ENCODE data around the gene SYPL1.

SYPL1 gene

DNA sequence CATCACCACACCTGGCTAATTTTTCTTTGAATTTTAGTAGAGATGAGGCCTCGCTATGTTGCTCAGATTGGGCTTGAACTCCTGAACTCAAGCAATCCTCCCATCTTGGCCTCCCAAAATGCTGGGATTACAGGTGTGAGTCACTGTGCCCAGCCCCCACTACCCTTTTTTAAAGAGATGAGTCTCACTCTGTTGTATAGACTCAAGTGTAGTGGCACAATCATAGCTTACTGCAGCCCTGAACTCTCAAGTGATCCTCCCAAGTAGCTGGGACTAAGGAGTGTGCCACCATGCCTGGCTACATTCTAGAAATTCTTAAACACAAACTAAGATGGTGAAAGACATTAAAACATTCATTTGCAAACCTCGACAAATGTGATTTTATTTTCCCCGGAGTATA, 12.6 kb downstream of the SYPL1 start:
- no peak overlapping the region for H3K27ac ChIP-seq
- no peak for DNase-seq (ENCODE audit: low read depth, low spot score)

DNA sequence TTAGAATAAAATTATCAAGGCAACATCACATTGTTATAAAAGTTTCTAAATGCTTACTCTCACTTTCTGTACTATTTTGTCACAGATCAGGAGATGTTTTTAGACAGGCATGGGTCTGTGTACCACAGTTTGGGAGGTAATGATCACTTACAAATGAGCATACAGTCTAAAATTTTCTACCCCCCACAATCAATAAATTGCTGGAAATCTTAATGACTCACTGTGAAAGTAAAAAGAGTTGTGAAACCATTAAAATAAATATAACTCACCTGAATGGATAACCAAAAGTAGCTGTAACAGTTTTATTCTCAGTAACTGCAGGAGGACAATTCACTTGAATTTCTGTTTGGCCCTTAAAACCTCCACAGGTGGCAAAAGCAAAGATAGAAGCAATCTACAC, 13.2 kb downstream of the SYPL1 start:
- H3K27ac ChIP-seq, result no peak overlapping the region
- no peak for DNase-seq (ENCODE audit: low read depth, low spot score)

DNA sequence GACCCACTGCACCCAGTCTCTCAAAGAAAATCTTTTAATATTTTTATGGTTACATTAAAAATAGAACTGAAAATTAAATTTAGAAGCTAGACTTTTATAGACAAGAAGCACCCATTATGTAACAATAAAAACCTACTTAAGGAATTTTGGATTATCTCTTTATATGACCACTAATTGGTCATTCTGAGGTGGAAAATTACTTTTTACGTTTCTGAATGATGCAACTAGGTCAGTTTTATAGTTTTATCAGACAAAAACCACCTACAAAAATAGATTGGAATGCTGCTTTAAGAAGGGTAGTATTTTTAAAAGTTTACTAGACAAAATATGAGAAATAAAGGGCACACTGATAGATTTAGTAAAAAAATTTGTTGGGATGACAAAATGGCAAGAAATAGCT, 16.5 kb downstream of the SYPL1 start:
- no peak overlapping the region for H3K27ac ChIP-seq
- DNase-seq (ENCODE audit: low read depth, low spot score), result no peak

DNA sequence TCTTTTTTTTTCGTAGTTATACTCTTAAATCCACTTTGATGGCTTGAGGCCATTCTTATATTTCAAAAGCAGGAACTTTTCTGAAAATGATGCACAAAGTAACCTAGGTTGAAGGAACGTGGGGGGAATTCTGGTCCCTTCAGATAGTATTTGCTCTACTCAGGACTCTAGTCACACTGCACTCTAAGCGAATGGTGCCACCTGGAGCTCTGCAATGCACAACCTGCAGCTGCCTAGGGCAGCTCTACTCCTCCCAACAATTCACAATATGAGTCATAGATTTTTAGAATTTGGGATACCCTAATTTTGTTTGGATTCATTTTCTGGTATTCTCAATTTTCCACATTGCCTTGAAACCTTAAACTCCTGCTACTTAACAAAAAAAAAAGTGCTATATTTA, 17.3 kb downstream of the SYPL1 start:
- H3K27ac ChIP-seq, result no peak overlapping the region
- DNase-seq (ENCODE audit: low read depth, low spot score), result no peak

DNA sequence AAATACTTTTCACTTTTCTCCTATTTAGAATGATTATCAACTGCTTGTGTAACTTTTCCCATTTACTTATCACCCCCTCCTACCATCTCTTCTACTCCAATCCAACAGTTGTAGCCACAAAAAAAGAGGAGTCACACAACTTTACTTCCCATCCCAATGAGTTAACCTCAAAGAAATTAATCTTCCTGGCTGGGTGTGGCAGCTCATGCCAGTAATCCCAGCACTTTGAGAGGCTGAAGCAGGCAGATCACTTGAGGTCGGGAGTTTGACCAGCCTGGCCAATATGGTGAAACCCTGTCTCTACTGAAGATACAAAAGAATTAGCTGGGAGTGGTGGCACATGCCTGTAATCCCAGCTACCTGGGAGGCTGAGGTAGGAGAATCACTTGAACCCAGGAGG, 19.9 kb downstream of the SYPL1 start:
- H3K27ac ChIP-seq, result no peak overlapping the region
- DNase-seq (ENCODE audit: low read depth, low spot score), result no peak

DNA sequence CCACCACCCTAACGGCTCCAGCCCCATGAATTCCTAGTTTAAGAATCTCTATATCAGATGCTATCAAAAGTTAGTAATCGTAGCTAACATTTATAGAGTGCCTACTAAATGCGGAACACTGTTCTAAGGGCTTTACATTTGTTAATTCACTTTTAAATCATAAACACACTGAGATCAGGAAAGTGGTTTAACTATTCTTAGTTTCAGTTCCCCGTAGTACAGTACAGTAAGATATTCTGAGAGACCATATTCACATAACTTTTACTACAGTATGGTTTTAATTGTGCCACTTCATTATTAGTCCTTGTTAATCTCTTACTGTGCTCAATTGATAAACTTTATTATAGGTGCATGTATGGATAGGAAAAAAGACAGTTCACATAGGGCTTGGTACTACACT, 22.5 kb downstream of the SYPL1 start:
- no peak overlapping the region for H3K27ac ChIP-seq
- DNase-seq (ENCODE audit: low read depth, low spot score), result no peak

DNA sequence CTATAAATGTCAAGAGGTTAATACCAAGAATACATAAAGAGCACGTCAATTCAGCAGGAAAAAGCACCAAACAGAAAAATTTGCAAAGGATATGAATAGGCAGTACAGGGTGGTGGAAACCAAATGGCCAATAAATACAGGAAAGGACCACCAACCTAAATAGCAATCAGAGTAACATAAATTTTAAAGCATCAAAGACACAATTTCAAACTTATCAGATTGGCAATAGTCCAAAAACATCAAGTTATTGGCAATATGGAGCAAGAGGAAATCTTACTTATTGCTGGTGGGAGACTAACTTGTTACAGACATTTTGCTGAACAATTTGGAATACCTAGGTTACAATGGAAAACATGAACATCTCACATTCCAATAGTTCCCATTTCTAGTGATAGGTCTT, 24.1 kb downstream of the SYPL1 start:
- DNase-seq (ENCODE audit: low read depth, low spot score), result no peak

DNA sequence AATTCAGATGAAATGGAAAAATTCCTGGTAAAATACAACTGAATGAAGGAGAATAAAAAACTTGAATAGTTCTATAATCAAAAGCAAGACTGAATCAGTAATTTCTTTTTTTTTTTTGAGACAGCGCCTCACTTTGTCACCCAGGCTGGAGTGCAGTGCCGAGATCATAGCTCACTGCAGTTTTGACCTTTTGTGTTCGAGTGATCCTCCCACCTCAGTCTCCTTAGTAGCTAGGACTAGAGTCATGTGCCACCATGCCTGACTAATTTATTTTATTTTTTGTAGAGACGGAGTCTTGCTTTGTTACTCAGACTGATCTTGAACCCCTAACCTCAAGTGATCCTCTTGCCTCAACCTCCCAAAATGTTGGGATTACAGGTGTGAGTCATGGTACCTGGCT, 26.1 kb downstream of the SYPL1 start:
- no peak for DNase-seq (ENCODE audit: low read depth, low spot score)
- H3K27ac ChIP-seq, result no peak overlapping the region

More for the DNA sequence above, 24.1 kb downstream of the SYPL1 start:
- no peak overlapping the region for H3K27ac ChIP-seq

DNA sequence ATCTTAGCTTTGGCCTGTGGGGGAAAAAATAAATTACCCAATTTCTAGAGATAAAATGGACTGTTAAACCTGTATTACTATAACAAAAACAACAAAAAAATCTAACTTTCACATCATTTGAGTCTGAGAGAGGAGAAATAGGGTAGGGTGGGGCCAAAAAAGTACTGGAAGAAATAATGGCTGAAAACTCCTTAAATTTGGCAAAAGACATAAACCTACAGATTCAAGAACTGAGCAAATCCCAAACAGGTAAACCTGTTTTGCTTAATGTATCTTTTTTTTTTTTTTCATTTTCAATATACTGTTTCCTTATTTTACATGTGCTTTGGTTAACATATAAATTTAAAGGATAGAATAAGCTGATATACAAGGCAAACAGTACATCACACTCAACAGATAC, 27.1 kb downstream of the SYPL1 start:
- H3K27ac ChIP-seq, result no peak overlapping the region
- DNase-seq (ENCODE audit: low read depth, low spot score), result no peak

DNA sequence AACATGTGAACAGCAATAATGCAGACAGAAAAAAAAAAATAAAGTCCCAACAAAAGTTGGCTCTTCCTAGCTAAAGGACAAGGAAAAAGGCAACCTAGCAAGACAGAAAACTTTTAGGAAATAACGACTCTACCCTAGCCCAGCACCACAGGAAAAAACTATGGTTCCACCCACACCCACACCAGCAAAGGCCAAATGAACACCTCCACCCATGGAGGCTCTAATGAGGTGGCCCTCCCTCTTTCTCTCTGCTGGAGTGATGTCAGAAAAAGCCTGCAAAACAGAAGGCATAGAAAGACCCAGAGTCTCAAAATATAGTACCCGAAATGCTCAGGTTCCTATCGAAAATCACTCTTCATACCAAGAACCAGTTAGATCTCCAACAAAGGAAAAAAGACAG, 28.4 kb downstream of the SYPL1 start:
- DNase-seq (ENCODE audit: low read depth, low spot score), result no peak
- no peak overlapping the region for H3K27ac ChIP-seq

DNA sequence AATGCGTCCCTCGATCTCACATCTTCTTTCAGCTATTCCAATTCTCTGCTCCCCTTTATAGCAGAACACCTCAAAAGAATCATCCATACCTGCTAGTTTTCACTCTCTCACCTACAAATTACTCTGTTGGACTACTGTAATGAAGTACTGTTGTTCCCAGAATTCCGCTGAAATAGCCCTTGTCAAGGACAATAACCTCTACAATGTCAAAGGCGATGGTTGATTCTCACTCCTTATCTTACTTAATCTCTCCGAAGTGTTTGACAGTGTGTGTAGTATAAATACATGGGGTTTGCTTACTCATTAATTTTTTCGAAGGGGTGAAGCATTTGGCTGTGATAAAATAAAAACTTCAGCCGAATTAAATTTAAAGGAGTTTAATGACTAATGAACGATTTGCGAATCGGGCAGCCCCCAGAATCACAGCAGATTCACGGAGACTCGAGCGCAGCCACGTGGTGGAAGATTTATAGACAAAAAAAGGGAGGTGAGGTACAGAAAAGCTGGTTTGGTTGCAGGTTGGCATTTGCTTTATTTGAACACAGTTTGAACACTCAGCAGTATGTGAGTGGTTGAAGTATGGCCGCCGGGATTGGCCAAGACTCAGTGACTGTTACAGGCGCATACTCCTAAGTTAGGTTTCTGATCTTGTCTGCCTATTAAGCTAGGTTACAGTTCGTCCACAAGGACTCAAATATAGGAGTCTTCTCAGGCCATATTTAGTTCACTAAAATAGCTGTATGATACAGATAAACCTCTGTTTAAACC, 29.8 kb downstream of the SYPL1 start:
- DNase-seq (ENCODE audit: low read depth, low spot score), result no peak
- H3K27ac ChIP-seq, result no peak overlapping the region

DNA sequence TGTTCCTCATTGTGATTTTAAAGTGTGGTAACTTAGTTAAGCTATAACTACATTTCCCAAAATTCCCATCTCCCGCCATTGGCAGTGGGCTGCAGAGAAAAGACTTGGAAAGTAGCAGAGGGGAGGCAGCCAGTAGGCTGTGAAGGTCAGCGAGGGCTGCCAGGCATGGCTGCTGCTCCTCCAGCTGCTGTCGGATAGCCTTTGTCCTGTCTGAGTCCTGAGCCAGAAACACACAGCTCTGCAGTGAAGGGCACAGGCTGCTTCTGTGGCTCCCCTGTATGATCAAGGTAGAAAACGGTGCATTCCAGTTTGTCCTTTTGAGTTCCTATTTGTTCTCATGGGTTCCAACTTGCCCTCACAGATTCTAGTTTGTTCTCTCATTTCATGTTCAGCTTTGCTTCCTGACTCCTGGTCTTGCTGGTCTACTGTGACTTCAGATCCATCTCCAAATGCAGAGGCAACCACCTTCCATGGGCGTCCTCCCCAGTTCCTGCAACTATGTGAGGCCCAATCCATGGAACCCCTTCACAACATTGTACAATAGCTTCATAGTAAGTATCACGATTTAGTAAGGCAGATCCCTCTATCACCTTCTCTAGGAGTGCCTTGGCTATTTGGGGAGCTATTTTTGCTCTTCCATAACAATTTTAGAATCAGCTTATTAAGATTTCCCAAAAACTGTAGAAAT, 31.7 kb downstream of the SYPL1 start:
- no peak overlapping the region for H3K27ac ChIP-seq
- DNase-seq (ENCODE audit: low read depth, low spot score), result no peak

DNA sequence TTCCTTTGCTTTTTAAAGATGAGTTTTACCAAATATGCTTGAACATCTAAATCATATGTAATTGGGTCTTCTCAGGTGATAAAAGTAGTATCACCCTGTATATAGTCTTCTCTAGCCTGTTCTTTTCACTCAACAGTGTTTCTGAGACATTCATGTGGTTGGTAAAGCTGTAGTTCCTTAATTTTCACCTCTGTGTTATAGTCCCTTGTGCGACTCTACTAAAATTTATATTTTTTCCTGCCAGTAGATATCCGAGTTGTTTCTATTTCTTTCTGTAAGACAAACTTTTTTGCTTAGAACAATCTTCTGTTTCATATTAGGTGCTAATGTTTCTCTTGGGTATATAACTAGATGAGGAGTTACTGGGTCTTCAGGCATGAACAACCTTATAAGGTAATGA, 35.6 kb downstream of the SYPL1 start:
- DNase-seq (ENCODE audit: low read depth, low spot score), result no peak
- H3K27ac ChIP-seq, result no peak overlapping the region

DNA sequence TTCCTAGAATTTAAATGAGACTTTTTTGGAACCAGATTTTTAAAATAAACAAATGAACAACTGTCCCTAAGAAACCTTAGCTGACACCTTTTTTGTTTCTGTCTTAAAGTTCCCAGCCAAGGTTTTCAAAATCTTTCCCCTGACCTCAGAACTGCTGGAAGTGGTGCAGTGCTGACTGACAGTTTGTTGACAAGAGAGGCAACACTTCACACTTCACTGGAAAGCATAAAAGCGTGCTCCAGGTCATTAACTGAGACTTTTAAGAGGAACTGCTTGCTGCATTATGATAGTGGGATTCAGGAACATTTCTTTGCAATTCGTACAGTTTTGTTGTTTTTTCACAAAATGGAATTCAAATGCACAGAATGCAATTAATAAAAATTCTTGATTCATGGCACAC, 36.2 kb downstream of the SYPL1 start:
- no peak for DNase-seq (ENCODE audit: low read depth, low spot score)
- H3K27ac ChIP-seq, result no peak overlapping the region

DNA sequence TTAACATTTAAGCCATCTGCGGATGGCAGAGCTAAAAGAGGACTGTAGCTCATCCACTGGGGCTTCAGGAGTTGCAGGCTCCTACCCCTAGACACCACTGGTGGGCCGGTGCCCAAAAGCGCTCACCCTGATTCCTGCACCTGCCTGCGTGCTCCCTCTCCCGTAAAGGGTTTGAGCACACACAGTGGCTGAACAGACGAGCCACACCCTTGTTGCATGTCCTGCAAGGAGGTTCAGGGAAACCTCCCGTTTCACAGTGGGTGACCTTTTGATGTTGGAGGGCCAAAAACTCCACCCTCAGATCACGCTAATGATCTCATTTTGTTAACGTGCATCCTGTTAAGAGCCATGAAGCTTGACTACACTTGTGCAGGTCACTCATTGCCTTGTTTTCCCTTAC, 37.9 kb downstream of the SYPL1 start:
- DNase-seq (ENCODE audit: low read depth, low spot score), result no peak
- H3K27ac ChIP-seq, result no peak overlapping the region

DNA sequence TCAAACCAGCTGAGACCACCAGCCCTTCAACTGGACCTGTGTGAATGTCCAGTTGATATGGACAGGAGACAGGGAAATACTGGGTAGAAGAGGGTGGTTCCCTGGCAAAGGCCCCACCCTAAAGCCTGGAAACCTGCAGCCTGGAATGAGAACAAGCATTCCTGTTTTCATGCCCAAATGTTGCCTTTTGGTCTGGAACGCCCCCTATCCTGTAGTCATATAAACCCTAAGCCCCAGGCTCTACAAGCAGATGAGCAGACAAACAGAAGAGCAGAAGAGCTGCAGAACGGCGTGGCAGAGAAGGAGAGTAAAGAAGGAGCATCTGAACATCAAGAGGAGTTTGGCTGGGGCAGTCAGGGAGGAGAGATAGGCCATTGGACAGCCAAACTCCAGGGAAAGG, 38.4 kb downstream of the SYPL1 start:
- H3K27ac ChIP-seq, result no peak overlapping the region
- DNase-seq (ENCODE audit: low read depth, low spot score), result no peak

DNA sequence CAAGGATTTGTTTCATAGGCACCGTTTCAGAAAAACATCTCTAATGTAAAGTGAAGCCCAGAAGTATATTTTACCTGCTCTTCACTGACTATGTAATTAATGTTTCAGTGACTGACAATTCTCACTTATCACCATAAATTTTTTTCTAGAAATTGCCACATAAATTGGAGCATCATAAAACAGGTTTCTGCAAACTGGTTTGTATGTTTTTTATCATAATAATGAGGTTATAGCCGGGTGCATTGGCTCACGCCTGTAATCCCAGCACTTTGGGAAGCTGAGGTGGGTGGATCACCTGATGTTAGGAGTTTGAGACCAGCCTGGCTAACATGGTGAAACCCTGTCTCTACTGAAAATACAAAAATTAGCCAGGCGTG, 39.4 kb downstream of the SYPL1 start:
- no peak for DNase-seq (ENCODE audit: low read depth, low spot score)
- H3K27ac ChIP-seq, result peak overlapping the region; percentile 91

DNA sequence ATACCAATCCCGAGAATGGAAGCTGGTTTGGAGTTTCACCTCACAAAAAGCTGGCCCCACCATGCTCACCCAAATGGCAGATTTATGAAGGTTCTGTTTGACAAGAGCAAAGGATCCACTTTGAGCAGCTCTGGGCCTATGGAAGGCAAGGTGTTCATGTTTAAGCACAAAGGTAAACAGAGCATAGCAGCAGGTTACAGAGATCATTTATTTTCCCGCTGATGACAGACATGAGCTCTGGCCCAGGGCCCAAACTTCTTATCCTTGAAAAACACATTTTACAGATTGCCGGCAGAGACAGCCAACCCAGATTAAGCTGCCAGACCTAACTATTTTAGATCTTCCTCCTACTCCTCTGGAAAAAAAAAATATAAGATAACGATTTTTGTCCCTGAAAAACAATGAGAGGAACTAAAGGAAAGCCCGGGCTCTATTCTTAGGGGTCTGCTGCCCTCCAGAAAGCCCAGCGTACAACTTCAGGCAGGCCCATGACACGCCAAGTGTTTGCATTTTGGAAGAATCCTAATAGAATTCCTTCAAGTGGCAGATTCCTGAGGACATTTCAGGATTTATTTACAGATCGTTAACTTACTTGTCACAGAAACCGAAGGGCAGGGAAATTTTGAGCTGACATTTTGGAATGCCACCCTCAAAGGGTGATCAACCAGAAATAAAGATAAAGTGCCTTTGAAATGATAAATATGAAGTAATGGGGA, 40.0 kb downstream of the SYPL1 start:
- peak overlapping the region; percentile 91 for H3K27ac ChIP-seq
- no peak for DNase-seq (ENCODE audit: low read depth, low spot score)

DNA sequence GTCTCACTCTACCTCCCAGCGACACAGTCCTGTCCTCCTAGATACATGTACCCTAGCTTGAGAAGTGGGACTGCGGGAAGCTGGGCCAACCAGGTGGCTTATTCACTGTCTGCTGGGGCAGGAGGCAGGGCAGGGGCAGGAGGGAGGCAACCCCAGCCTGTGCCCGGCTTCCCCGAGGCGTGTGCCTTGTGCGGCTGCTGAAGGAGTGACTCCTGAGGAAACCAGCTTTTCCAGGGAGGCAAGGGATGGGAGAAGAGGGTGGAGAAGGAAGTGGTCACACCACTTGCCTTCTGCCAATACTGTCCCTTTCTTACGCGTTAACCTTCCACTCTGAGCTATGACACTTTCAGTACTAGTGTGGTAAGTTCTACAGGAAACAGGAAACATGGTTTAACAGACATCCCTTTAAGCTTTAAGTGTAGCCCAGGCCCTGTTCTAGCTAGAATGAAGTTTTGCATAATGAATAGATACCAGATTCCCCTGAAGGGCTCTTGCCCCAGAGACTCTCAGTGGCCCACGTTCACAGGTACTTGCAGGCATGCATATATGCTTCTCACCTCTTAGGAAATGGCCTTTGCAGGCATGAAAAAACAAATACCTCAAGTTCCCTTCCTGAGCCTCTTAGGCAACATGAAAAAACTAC, 40.6 kb downstream of the SYPL1 start:
- peak; percentile 75 for DNase-seq (ENCODE audit: low read depth, low spot score)
- peak overlapping the region; percentile 91 for H3K27ac ChIP-seq

DNA sequence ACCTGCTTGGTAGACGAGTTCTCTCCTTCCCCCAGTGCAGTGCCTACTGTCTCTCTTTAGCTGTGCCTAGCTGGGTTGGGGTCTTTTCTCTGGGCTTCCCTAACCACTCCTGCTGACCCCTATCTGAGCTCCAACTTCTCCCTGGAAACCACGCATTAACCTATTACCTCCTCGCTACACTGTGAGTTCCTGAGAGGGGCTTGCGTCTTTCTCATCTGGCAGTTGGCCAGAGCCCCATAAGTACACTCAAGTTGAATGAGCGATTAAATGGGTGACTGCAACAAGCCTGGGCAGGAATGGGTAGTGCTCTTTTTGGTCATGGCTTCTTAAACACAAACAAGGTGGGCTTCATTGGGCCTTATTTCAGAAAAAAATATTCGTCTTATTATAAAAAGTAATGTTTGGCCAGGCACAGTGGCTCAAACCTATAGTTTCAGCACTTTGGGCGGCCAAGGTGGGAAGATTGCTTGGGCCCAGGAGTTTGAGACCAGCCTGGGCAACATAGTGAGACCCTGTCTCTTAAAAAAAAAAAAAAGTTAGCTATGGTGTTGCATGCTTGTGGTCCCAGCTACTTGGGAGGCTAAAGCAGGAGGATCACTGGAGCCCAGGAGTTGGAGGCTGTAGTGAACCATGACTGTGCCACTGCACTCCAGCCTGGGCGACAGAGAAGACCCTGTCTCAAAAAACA, 41.4 kb downstream of the SYPL1 start:
- no peak for DNase-seq (ENCODE audit: low read depth, low spot score)
- H3K27ac ChIP-seq, result peak overlapping the region; percentile 91

DNA sequence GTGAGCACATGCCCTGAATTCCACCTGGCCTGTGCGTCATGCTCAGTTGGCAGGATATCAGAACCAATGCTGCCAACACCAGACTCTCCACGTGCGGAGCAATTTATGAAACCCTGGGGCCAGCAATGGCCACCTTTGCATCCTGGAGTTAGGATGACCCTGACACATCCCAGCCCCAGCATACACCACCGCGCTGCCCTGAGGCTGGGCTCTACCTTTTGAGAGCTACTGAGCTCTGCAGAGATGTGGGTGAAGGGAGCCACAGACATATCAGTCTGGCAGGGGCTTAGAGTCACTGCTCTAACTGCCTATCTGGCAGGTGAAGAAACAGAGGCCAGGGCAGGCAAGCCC, 41.9 kb downstream of the SYPL1 start:
- H3K27ac ChIP-seq, result peak overlapping the region; percentile 91
- DNase-seq (ENCODE audit: low read depth, low spot score), result no peak
